ENCODE results near the gene TGM4. TPM values are rescaled to one million over a fixed set of nuclear protein-coding genes. Genes with fewer than 3 reads are reported as not detected.

The TGM4 gene
- total RNA-seq, 1 experiment from 2014 or later: not detected

DNA sequence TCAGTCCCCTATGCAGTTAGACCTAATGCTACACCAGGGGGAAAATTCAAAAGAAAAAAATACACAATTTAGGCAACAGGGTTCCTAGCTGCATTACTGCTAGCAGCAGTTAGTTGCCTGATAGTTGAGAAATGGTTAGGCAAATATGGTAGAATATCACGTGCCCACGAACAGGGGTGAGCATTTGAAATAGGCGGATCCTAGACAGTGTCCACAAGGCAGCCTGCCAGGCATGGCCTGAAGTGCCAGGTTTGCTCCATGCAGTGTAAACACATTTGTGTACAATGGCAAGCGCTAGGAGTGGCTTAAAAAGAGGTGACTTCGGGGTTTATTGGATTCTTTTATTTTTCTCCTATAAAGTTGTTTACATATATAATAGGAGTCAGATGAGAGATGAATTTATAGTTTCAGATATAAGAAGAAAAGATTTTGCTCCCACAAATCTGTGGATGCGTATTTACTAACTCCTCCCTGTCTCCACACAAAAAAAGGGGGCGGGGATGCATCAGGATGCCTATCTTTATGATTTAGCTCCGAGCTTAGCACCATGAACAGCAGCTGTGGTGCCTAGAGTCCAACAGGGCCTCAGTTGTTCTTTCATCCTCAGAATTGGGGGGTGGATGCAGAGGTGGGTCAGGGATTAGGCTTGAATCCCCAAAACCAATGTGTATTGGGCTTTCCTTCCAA lies 3.9 kb upstream of the TGM4 start:
- in situ Hi-C loops (cut with HindIII; ENCODE audit: low sequenced_read_pairs): no loop called here
- no peak for DNase-seq (ENCODE audit: low spot score)

DNA sequence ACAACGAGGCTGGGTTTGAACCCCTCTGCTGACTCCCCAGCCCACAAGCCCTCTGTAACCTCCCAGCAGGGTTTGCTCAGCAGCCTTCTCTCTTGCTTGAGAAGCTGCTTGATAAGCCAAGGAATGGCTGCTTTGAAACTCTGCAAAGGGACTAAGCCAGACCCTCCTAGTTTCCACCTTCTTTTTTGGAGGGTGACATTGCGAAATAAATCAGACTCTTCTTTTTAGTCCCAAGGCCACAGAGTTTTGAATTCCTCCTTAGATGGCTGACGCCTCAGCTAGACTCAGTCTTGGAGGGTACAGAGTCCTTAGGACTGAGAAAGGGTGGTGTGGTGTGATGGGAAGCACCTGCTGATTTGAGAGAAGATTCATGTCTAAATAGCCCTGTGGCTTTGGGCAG lies 1.2 kb downstream of the TGM4 start:
- in situ Hi-C loops (cut with HindIII; ENCODE audit: low sequenced_read_pairs): no loop called here

GRCh38 chr3:44877333-44877732 lies 2.9 kb downstream of the TGM4 start:
- no peak for DNase-seq (ENCODE audit: low spot score)
- in situ Hi-C loops (cut with HindIII; ENCODE audit: low sequenced_read_pairs): no loop called here

More for the DNA sequence above, 1.2 kb downstream of the TGM4 start:
- DNase-seq (ENCODE audit: low spot score): no peak

GRCh38 chr3:44880284-44880683 lies 5.9 kb downstream of the TGM4 start:
- in situ Hi-C loops (cut with HindIII; ENCODE audit: low sequenced_read_pairs): no loop called here
- no peak for DNase-seq (ENCODE audit: low spot score)

DNA sequence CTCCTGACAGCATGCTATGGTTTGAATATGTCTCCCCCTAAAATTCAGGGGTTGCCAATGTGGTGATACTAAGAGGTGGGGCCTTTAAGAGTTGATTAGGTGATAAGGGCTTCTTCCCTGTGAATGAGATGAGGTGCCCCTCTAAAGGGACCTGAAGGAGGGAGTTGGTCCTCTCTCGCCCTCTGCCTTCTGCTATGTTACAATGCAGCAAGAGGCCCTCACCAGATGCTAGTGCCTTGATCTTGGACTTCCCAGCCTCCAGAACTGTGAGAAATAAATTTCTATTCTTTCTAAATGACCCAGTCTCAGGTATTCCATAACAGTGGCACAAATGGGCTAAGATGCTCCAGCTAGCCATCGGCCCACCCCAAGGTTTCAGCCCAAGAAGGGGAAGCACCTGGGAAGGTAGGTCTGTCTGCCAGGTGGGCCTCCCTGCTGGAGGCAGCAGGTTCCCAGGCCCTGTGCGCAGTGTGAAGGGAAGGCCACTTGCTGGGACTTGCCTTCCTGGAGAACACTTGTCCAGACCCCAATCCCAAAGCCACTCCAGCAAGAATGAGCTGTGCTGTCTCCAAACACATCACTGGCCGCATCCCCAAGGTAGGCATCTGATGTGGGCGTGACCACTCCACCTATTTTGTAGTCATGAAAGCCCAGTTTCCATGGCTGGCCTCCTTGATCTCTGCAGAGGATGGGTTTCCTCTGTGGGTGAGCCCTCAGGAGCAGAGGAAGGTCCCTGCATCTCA lies 9.0 kb downstream of the TGM4 start:
- DNase-seq (ENCODE audit: low spot score): no peak
- in situ Hi-C loops (cut with HindIII; ENCODE audit: low sequenced_read_pairs): no loop called here

DNA sequence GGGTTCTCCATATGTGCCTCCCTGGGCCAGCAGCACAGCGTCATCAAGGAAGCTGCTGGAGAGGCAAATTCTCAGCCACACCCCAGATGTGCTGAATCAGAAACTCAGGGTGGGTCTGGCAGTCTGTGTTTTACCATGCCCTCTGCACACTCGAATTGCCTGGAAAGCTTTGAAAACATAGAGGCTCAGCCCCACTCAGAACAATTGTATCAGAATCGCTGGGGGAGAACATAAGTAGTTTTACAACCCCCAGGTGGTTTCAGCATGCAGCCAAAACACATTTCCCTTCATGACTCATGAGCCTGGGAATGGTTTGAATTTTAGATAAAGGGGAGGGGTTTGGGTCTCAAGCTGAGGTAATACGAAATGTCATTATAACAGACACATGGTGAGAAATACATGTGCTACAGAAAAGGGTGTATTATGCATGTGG lies 9.6 kb downstream of the TGM4 start:
- in situ Hi-C loops (cut with HindIII; ENCODE audit: low sequenced_read_pairs): no loop called here
- DNase-seq (ENCODE audit: low spot score): no peak

DNA sequence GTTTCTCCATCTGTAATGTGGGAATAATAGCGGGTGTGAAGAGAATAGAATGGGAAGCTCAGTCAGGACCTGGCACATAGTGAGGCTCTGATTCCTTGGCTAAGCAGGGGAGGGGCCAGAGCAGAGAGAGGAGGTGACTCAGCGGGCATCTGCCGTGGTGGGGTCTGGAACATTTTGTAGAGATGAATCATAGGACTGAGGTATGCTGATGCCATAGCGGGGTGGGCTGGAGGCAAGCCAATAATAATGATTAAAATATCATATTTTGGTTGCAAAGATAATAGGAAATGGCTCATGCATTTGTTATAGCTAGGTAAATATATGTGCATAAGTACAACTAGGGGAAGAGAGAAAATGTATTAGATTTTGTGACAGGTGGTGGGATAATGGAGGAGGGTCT lies 11.2 kb downstream of the TGM4 start:
- in situ Hi-C loops (cut with HindIII; ENCODE audit: low sequenced_read_pairs): no loop called here
- no peak for DNase-seq (ENCODE audit: low spot score)

GRCh38 chr3:44886561-44886960 lies 12.2 kb downstream of the TGM4 start:
- in situ Hi-C loops (cut with HindIII; ENCODE audit: low sequenced_read_pairs): no loop called here
- DNase-seq (ENCODE audit: low spot score): no peak

GRCh38 chr3:44887101-44887500 lies 12.7 kb downstream of the TGM4 start:
- no peak for DNase-seq (ENCODE audit: low spot score)
- in situ Hi-C loops (cut with HindIII; ENCODE audit: low sequenced_read_pairs): no loop called here

DNA sequence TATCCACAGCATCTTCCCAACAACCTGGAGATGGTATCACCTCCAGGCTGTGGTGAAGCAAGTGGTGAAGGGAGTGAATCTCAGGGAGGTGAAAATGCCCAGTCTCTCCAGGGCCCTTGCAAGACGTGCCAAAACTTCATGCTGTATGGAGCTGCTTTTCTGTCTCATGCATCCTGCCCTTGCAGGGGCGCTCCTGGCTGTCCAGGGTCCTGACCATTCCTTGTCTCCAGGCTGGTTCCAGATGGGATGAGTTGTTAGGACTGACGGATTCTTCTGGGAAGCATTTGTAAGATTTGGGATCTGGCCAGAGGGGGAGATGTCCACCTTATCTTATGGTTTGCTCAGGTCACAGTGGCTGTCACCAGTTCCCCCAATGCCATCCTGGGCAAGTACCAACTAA lies 15.8 kb downstream of the TGM4 start:
- no peak for DNase-seq (ENCODE audit: low spot score)
- in situ Hi-C loops (cut with HindIII; ENCODE audit: low sequenced_read_pairs): no loop called here

- DNase-seq (ENCODE audit: low spot score): no peak
- in situ Hi-C loops (cut with HindIII; ENCODE audit: low sequenced_read_pairs): no loop called here
These were observed 16.4 kb downstream of the TGM4 start for GRCh38 chr3:44890852-44891251.

DNA sequence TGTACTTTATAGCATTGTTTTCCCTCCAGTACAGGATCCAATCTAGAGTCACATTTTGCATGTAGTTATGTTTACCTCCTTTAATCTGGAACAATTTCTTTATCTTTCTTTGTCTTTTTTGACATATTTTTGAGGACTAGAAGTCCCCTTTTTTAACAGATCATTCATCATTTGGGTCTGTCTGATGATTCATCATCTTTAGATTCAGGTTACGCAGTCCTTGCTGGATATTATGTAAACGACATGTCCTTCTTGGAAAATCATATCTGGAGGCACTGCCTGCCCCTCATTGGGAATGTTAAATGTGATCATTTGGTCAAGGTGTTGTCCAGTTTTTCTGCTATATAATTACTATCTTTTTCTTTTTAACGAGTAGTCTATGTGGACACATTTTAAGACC lies 18.3 kb downstream of the TGM4 start:
- in situ Hi-C loops (cut with HindIII; ENCODE audit: low sequenced_read_pairs): no loop called here
- no peak for DNase-seq (ENCODE audit: low spot score)

GRCh38 chr3:44893097-44893496 lies 18.7 kb downstream of the TGM4 start:
- in situ Hi-C loops (cut with HindIII; ENCODE audit: low sequenced_read_pairs): no loop called here
- no peak for DNase-seq (ENCODE audit: low spot score)

GRCh38 chr3:44894485-44894884 lies 20.1 kb downstream of the TGM4 start:
- in situ Hi-C loops (cut with HindIII; ENCODE audit: low sequenced_read_pairs): no loop called here
- no peak for DNase-seq (ENCODE audit: low spot score)

GRCh38 chr3:44896440-44896839 lies 22.0 kb downstream of the TGM4 start:
- no peak for DNase-seq (ENCODE audit: low spot score)
- in situ Hi-C loops (cut with HindIII; ENCODE audit: low sequenced_read_pairs): no loop called here

DNA sequence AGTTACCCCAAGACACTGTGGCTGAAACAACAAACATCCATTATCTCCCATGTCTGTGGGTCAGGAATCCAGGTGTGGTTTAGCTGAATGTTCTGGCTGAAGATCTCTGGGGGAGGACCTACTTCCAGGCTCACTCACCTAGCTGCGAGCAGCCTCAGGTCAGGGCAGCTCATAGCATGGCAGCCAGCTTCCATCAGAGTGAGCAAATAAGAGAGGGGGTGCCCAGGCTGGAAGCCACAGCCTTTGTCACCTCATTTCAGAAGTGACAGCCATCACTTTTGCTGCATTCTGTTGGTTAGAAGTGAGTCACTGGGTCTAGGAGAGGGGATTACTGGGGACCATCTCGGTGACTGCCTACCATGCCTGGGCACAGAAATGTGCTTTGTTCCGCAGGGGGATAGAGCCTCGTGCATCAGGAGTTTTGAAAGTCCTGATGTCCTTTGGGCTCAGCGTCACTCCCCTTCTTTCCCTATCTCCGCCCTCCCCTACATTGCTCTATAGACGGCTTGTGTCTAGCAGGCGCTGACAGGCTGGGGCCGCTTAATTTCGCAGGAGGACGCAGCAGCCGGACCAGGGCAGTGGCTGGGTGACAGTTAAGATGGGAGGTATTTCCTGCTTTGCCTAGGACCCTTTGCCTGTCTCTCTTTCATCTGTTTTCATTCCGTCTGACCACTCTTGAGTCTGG lies 25.4 kb downstream of the TGM4 start:
- in situ Hi-C loops (cut with HindIII; ENCODE audit: low sequenced_read_pairs): no loop called here
- no peak for DNase-seq (ENCODE audit: low spot score)

GRCh38 chr3:44902628-44903027 lies 28.2 kb downstream of the TGM4 start:
- no peak for DNase-seq (ENCODE audit: low spot score)
- in situ Hi-C loops (cut with HindIII; ENCODE audit: low sequenced_read_pairs): no loop called here

DNA sequence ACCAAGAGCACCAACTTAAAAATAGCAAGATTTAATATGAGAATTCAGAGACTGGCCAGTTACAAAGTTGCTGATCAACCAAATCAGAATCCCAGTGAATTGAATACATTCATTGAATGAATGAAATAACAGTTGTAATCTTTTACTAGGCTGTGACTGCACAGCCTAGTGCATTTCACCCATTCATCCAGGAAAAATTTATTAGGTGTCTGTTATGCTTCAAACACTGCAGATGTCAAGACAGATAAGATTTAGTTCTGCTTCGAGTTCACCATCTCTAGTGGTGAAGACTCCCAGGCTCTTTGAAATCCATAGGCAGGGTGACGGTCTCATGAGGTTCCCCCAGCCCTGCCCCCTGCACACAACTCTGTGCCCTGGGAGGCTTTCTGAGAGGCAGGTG lies 28.9 kb downstream of the TGM4 start:
- in situ Hi-C loops (cut with HindIII; ENCODE audit: low sequenced_read_pairs): no loop called here

DNA sequence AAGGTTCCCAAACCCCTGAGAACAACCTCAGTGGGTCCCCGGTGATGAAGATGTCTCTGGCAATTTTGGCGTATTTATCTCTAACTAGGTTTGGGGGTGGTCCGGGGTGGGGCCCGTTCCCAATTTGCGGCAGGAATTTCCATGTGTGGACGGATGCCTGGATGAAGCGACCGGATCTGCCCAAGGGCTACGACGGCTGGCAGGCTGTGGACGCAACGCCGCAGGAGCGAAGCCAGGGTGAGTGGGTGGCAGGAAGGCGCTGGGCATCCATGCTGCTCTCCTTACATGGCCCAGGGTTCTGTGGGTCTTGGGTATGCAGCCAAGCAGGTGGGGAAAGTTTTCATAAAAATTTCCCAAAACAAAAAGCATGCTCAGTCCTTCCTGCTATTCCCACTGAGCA lies 29.3 kb downstream of the TGM4 start:
- DNase-seq (ENCODE audit: low spot score): no peak
- in situ Hi-C loops (cut with HindIII; ENCODE audit: low sequenced_read_pairs): no loop called here

More for the DNA sequence above, 28.9 kb downstream of the TGM4 start:
- no peak for DNase-seq (ENCODE audit: low spot score)

GRCh38 chr3:44905446-44906157 lies 31.2 kb downstream of the TGM4 start:
- DNase-seq (ENCODE audit: low spot score): no peak
- in situ Hi-C loops (cut with HindIII; ENCODE audit: low sequenced_read_pairs): no loop called here
